H1 (cell line): ENCODE measurements around the gene RAD54L. TPM values are rescaled to one million over a fixed set of nuclear protein-coding genes. Genes with fewer than 3 reads are reported as not detected.

Experiments used
- CTCF ChIP-seq, 3 experiments: IDR thresholded peaks; 1 replicate in 2 of 3; 2 replicates in 1 of 3; pipeline versions ENCODE4 v1.5.1 to v1.6.1; 2011; ENCODE audit warnings: low read length in 3 of 3, mild to moderate bottlenecking in 3 of 3, inconsistent platforms in 2 of 3, low read depth in 1 of 3, moderate library complexity in 1 of 3; ENCODE audit not compliant: insufficient read depth in 1 of 3; ENCODE audit errors: control extremely low read depth in 1 of 3
- TEAD4 ChIP-seq: IDR thresholded peaks from 2 replicates; pipeline ENCODE4 v1.6.1; 2012; ENCODE audit warnings: low read depth, low read length, inconsistent platforms, mixed read lengths
- polyA plus RNA-seq, 7 experiments: library from polyadenylated mRNA; depleted of rRNA in 3 of 7; stranded (reverse) in 5 of 7; unstranded in 2 of 7; fragments of >200 nt in 5 of 7; fragments of 200-250 nt in 2 of 7; gene quantifications; 1 replicate in 5 of 7; 2 replicates in 1 of 7; 4 replicates in 1 of 7; pipeline versions ENCODE4 v1.2.1 to v1.2.3, GENCODE V29; 2011 to 2013; ENCODE audit warnings: missing spikeins in 2 of 7, mixed read lengths in 2 of 7
- total RNA-seq: library from RNA; stranded (reverse); fragmentation: NEBNext Ultra II Directional; extraction: Animal tissue kit (Norgen Biotek cat#: 25700); gene quantifications from 2 replicates; pipeline ENCODE4 v1.2.1, GENCODE V29; 2021

Gene RAD54L
- total and polyA plus RNA-seq, 2 of the 8 experiments (the other 6 are each of a cell fraction or from before 2014, with no cell fraction given): 43.5 to 50.3 TPM

GRCh38 chr1:46218443-46218842, 29.1 kb upstream of the RAD54L start (continued):
- TF ChIP-seq CTCF (IDR thresholded peaks at IDR 0.05; ENCODE audit: control extremely low read depth in 1 of 3, insufficient read depth in 1 of 3, low read depth in 1 of 3, low read length in 3 of 3) (no peak), TEAD4 (no peak)
